Neural cell (in vitro differentiated cells): ENCODE results near the gene CREB3L4. TPM values are rescaled to one million over a fixed set of nuclear protein-coding genes. Genes with fewer than 3 reads are reported as not detected.

Experiments
- H2AFZ ChIP-seq: fragments of 200-600, 300-800 bp; sonication (generic), shearing (Covaris generic); 2 replicates; pipeline ENCODE4 v1.6.0; 2014; ENCODE audit warnings: low read depth, mild to moderate bottlenecking, antibody characterized with exemption, low read length, moderate library complexity
- H3F3A ChIP-seq: fragments of 200-600 bp; shearing (Covaris generic); 2 replicates; pipeline ENCODE4 v1.6.1; 2016; ENCODE audit warnings: mild to moderate bottlenecking, moderate library complexity, mixed read lengths, antibody characterized with exemption, low read length; ENCODE audit not compliant: insufficient read depth, poor library complexity, severe bottlenecking
- H3K27ac ChIP-seq: fragments of 200-600, 300-800 bp; sonication (generic), shearing (Covaris generic); 2 replicates; pipeline ENCODE4 v1.5.1; 2014; ENCODE audit warnings: mild to moderate bottlenecking, low read length, moderate library complexity
- H3K27me3 ChIP-seq: fragments of 300-800, 200-600 bp; sonication (generic), shearing (Covaris generic); 2 replicates; pipeline ENCODE4 v1.6.0; 2014; ENCODE audit warnings: mild to moderate bottlenecking, low read depth, low read length, moderate library complexity; ENCODE audit not compliant: insufficient read depth
- H3K36me3 ChIP-seq: fragments of 300-800, 200-600 bp; sonication (generic), shearing (Covaris generic); 2 replicates; pipeline ENCODE4 v1.5.1; 2014; ENCODE audit warnings: mild to moderate bottlenecking, antibody characterized with exemption, low read length, moderate library complexity; ENCODE audit not compliant: insufficient read depth
- H3K4me2 ChIP-seq: fragments of 300-800, 200-600 bp; sonication (generic), shearing (Covaris generic); 2 replicates; pipeline ENCODE4 v1.6.0; 2014; ENCODE audit warnings: mild to moderate bottlenecking, low read length
- H3K4me3 ChIP-seq: fragments of 300-800, 200-600 bp; sonication (generic), shearing (Covaris generic); 2 replicates; pipeline ENCODE4 v1.5.1; 2014; ENCODE audit warnings: mild to moderate bottlenecking, low read length, moderate library complexity
- H3K79me2 ChIP-seq: fragments of 200-600 bp; shearing (Covaris generic); replicated peaks from 2 replicates; pipeline ENCODE4 v1.6.0; 2014; ENCODE audit warnings: mild to moderate bottlenecking, low read length, moderate library complexity; ENCODE audit not compliant: insufficient read depth
- H3K9ac ChIP-seq: fragments of 300-800, 200-600 bp; sonication (generic), shearing (Covaris generic); 2 replicates; pipeline ENCODE4 v1.6.1; 2016; ENCODE audit warnings: mild to moderate bottlenecking, low read length, mixed read lengths
- H3K9me2 ChIP-seq: fragments of 200-600 bp; shearing (Covaris generic); 2 replicates; pipeline ENCODE4 v1.6.1; 2016; ENCODE audit warnings: mild to moderate bottlenecking, low read length, mixed read lengths; ENCODE audit not compliant: insufficient read depth
- H3K9me3 ChIP-seq: fragments of 200-600, 300-800 bp; sonication (generic), shearing (Covaris generic); 2 replicates; pipeline ENCODE4 v1.6.1; 2016; ENCODE audit warnings: mild to moderate bottlenecking, mixed run types, low read length, moderate library complexity, mixed read lengths
- H4K20me1 ChIP-seq: fragments of 200-600 bp; shearing (Covaris generic); 2 replicates; pipeline ENCODE4 v1.6.1; 2016; ENCODE audit warnings: mild to moderate bottlenecking, mixed run types; ENCODE audit not compliant: insufficient read depth
- CTCF ChIP-seq: fragments of 450-650 bp; IDR thresholded peaks from 2 replicates; pipeline ENCODE4 v1.5.1; 2014; ENCODE audit warnings: antibody characterized with exemption, mild to moderate bottlenecking, moderate library complexity; ENCODE audit not compliant: poor library complexity, severe bottlenecking
- EP300 ChIP-seq: fragments of 450-650 bp; conservative IDR thresholded peaks from 2 replicates; pipeline ENCODE4 v1.6.1; 2014; ENCODE audit warnings: antibody characterized with exemption, mild to moderate bottlenecking, moderate library complexity; ENCODE audit not compliant: poor library complexity, severe bottlenecking
- EZH2 ChIP-seq: fragments of 200-600, 300-800 bp; shearing (Covaris generic), sonication (generic); IDR thresholded peaks from 2 replicates; pipeline ENCODE4 v1.6.1; 2014; ENCODE audit warnings: antibody characterized with exemption, low read length, borderline replicate concordance, mild to moderate bottlenecking; ENCODE audit not compliant: insufficient read depth, poor library complexity, severe bottlenecking
- MXI1 ChIP-seq: fragments of 450-650 bp; conservative IDR thresholded peaks from 2 replicates; pipeline ENCODE4 v1.6.1; 2014; ENCODE audit warnings: antibody characterized with exemption, mild to moderate bottlenecking; ENCODE audit not compliant: poor library complexity, severe bottlenecking
- POLR2AphosphoS5 ChIP-seq: IDR thresholded peaks from 2 replicates; pipeline ENCODE4 v1.6.1; 2012
- RAD21 ChIP-seq: fragments of 450-650 bp; conservative IDR thresholded peaks from 2 replicates; pipeline ENCODE4 v1.6.1; 2014; ENCODE audit warnings: antibody characterized with exemption, mild to moderate bottlenecking, moderate library complexity
- REST ChIP-seq: IDR thresholded peaks from 2 replicates; pipeline ENCODE4 v1.6.1; 2012; ENCODE audit warnings: borderline replicate concordance
- SMC3 ChIP-seq: fragments of 450-650 bp; conservative IDR thresholded peaks from 2 replicates; pipeline ENCODE4 v1.6.1; 2014; ENCODE audit warnings: antibody characterized with exemption, mild to moderate bottlenecking, moderate library complexity; ENCODE audit not compliant: poor library complexity
- TAF1 ChIP-seq: IDR thresholded peaks from 2 replicates; pipeline ENCODE4 v1.6.1; 2012; ENCODE audit warnings: low read depth
- polyA plus RNA-seq: library from polyadenylated mRNA; depleted of rRNA; stranded (reverse); fragments of >200 nt; gene quantifications from 2 replicates; pipeline ENCODE4 v1.2.3, GENCODE V29; 2014

The CREB3L4 gene
- polyA plus RNA-seq, 1 donor from 2014 or later: 18.0 TPM

- no peaks in the 10 kb centered on the region for H3F3A ChIP-seq
- no peak overlapping the region for H3K9ac ChIP-seq
- H3K79me2 ChIP-seq: no peaks in the 10 kb centered on the region
- H3K4me3 ChIP-seq: no peak overlapping the region
- TF ChIP-seq POLR2AphosphoS5 (no peak), CTCF (no peak), TAF1 (no peak), EP300 (no peak), SMC3 (no peak), EZH2 (no peak), RAD21 (no peak), REST (no peak), MXI1 (no peak)
- no peaks in the 10 kb centered on the region for H3K27me3 ChIP-seq
- no peaks in the 10 kb centered on the region for H4K20me1 ChIP-seq
- H3K27ac ChIP-seq: no peak overlapping the region
- no peaks in the 10 kb centered on the region for H3K9me2 ChIP-seq
- H3K9me3 ChIP-seq: no peaks in the 10 kb centered on the region
- no peak overlapping the region for H3K4me2 ChIP-seq
- H3K36me3 ChIP-seq: no peaks in the 10 kb centered on the region
- no peak overlapping the region for H2AFZ ChIP-seq
Observed at GRCh38 chr1:154014154-154014907, 46.6 kb downstream of the CREB3L4 start.

- Histone ChIP-seq H3K9me3 (no peaks in the 10 kb centered on the region), H3F3A (no peaks in the 10 kb centered on the region), H2AFZ (no peak overlapping the region), H4K20me1 (no peaks in the 10 kb centered on the region), H3K36me3 (no peaks in the 10 kb centered on the region), H3K4me3 (no peak overlapping the region), H3K4me2 (no peak overlapping the region), H3K79me2 (no peaks in the 10 kb centered on the region), H3K9me2 (no peaks in the 10 kb centered on the region), H3K9ac (no peak overlapping the region), H3K27ac (no peak overlapping the region), H3K27me3 (no peaks in the 10 kb centered on the region)
- no peak for TF ChIP-seq EZH2
- no peak for TF ChIP-seq POLR2AphosphoS5
- no peak for TF ChIP-seq EP300
- TF ChIP-seq MXI1: no peak
- no peak for TF ChIP-seq TAF1
- TF ChIP-seq SMC3: no peak
- TF ChIP-seq RAD21: no peak
- TF ChIP-seq CTCF: no peak
- no peak for TF ChIP-seq REST
Observed at GRCh38 chr1:154019269-154019668, 51.6 kb downstream of the CREB3L4 start.
